Forelimb muscle (tissue), 1 donor: Measurements from ENCODE around the gene C1QTNF12. TPM values are rescaled to one million over a fixed set of nuclear protein-coding genes. Genes with fewer than 3 reads are reported as not detected.

Experiments used
- DNase-seq: peaks from one replicate; pipeline ENCODE4 v3.0.0-alpha.2; 2013; ENCODE audit warnings: low read depth
- polyA plus RNA-seq: library from polyadenylated mRNA; unstranded; fragments of 120-200 nt; gene quantifications from one replicate; pipeline ENCODE4 v1.2.1, GENCODE V29; 2013; ENCODE audit not compliant: insufficient read length

Gene C1QTNF12, protein sequence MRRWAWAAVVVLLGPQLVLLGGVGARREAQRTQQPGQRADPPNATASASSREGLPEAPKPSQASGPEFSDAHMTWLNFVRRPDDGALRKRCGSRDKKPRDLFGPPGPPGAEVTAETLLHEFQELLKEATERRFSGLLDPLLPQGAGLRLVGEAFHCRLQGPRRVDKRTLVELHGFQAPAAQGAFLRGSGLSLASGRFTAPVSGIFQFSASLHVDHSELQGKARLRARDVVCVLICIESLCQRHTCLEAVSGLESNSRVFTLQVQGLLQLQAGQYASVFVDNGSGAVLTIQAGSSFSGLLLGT
- 4.8 TPM for polyA plus RNA-seq

DNA sequence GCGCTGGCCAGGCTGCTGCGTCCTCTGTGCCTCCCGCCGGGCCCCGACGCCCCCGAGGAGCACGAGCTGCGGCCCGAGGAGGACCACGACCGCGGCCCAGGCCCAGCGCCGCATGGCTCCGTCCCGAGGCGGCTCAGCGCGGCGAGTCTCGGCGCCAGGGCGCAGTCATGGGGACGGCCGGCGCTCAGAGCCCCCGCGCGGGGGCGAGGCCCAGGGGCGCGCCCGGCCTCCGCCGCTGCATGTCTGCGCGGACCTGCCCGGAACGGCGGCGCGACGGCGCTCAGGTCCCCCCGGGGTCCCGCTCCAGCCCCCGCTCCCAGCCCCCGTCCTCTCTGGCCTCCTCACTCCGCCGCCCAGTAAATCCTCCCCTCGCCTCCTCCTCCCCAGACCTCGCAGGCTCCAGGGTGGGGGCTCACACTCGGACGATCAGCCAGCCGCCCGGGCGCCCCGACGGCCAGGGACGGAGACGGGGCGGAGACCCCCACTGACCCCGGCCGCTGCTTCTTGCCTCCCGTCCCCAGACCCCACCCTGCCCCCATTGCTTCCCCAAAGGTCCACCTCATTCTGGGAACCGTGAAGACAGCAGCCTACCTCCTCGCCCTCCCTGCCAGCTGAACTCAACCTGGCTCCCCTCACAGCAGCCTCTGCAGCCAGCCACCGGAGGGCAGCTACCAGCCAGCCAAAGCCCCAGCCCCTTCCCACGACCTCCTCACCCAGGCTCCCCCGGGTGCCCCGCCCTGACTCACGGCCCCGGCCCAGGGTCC is at the start of gene C1QTNF12:
TSS of gene C1QTNF12 (minus strand) at position 146 of the 764 bp plus-strand sequence. CDS start at position 114, 32 bp downstream.
- no peak for DNase-seq

GRCh38 chr1:1295154-1295923 is 48.8 kb upstream of the C1QTNF12 start:
- no peak for DNase-seq

GRCh38 chr1:1294250-1294890 is 47.8 kb upstream of the C1QTNF12 start:
- no peak for DNase-seq

- no peak for DNase-seq
These were observed 47.0 kb upstream of the C1QTNF12 start for GRCh38 chr1:1293263-1294249.

- no peak for DNase-seq
These were observed 46.3 kb upstream of the C1QTNF12 start for GRCh38 chr1:1292851-1293250.

- no peak for DNase-seq
These were observed 45.9 kb upstream of the C1QTNF12 start for GRCh38 chr1:1292442-1292779.

- no peak for DNase-seq
These were observed 45.3 kb upstream of the C1QTNF12 start for GRCh38 chr1:1291548-1292441.

- no peak for DNase-seq
These were observed 44.6 kb upstream of the C1QTNF12 start for GRCh38 chr1:1291023-1291528.

DNA sequence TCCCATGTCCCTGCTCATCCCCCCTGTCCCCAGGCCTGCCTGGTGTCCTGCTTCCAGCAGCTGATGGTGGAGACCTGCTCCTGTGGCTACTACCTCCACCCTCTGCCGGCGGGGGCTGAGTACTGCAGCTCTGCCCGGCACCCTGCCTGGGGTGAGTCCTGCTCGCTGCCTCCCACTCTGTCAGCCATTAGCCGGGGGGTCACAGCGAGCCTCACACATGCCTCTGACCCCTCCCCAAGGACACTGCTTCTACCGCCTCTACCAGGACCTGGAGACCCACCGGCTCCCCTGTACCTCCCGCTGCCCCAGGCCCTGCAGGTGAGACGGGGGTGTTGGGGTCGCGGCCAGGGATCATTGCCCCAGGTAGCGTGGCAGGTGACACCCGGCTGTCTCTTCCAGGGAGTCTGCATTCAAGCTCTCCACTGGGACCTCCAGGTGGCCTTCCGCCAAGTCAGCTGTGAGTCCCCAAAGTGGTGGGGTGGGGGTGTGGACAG is 43.8 kb upstream of the C1QTNF12 start:
- DNase-seq, result no peak

GRCh38 chr1:1287288-1288110 is 41.0 kb upstream of the C1QTNF12 start:
- DNase-seq, result no peak

DNA sequence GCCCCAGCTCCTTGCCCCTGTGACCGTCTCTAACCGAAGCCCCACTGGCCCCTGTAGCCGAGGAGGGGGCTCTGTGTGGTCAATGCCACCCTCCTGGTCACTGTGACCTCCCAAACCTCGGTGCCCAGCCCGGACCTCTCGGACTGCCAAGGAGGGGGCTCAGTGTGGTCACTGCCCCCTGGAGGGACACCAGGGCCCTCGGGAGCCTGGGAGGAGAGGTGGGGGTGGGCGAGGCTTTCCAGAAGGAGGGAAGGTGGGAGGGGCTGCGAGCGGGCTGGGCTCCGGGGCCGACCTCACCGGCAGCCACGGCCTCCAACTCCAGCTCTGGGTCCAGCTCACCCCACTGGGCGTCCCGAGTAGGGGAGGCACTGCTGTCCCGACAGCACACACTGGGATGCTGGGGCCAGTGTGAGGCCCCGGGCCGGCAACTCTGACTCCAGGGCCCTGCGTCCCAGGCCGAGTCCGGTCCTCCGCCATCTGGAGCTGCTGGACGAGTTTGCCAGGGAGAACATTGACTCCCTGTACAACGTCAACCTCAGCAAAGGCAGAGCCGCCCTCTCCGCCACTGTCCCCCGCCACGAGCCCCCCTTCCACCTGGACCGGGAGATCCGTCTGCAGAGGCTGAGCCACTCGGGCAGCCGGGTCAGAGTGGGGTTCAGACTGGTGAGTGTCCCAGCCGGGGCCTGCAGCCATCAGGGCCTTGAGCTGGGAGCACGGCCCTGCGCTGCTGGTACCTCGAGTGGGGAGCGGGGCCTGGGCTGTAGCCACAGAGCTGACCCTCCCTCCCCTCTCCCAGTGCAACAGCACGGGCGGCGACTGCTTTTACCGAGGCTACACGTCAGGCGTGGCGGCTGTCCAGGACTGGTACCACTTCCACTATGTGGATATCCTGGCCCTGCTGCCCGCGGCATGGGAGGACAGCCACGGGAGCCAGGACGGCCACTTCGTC is 40.1 kb upstream of the C1QTNF12 start:
- DNase-seq, result no peak

- no peak for DNase-seq
These were observed 39.2 kb upstream of the C1QTNF12 start for GRCh38 chr1:1285611-1286311.

DNA sequence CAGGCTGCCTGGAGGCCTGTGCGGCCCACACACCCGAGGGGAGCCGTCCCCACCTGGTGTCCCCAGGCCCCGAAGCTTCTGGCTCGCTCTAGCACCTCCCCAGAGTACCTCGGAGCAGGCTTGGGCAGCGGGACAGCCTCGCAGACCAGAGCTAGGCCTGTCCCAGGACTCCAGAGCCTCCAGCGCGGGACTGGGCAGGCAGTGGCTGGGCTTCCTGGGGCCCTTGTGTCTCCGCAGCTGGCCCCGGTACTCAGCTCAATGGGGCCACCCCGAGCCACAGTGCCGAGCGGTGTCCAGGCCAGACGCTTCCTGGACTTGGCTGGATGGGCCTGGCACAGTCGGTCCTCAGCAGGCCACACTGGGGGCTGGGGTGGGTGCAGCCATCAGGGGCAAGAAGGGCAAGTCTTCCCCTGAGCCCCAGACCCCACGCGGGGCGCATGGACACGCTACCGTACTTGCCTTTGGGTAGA is 38.6 kb upstream of the C1QTNF12 start:
- no peak for DNase-seq

- no peak for DNase-seq
These were observed 37.9 kb upstream of the C1QTNF12 start for GRCh38 chr1:1284221-1285101.

DNA sequence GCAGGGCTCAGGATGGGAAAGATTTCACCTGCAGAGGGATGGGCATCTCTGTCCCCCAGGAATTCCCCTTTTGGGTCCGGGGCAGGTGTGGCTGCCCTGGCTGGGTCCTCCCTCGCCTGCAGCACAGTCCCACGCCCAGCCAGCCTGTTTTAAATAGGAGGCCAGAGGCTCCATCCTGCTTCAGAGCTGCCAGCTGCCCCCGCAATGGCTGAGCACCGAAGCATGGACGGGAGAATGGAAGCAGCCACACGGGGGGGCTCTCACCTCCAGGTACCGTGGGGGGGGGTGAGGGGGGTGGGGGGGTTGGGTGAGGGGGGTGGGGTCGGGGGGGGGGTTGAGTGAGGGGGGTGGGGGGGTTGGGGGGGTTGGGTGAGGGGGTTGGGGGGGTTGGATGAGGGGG is 37.3 kb upstream of the C1QTNF12 start:
- no peak for DNase-seq
